ENCODE results near the gene GINS1. TPM values are rescaled to one million over a fixed set of nuclear protein-coding genes. Genes with fewer than 3 reads are reported as not detected.

Gene GINS1
- total and polyA plus RNA-seq, 2 of the 13 experiments (the other 11 are each of a cell fraction or from before 2014, with no cell fraction given), result 14.6 to 59.9 TPM

DNA sequence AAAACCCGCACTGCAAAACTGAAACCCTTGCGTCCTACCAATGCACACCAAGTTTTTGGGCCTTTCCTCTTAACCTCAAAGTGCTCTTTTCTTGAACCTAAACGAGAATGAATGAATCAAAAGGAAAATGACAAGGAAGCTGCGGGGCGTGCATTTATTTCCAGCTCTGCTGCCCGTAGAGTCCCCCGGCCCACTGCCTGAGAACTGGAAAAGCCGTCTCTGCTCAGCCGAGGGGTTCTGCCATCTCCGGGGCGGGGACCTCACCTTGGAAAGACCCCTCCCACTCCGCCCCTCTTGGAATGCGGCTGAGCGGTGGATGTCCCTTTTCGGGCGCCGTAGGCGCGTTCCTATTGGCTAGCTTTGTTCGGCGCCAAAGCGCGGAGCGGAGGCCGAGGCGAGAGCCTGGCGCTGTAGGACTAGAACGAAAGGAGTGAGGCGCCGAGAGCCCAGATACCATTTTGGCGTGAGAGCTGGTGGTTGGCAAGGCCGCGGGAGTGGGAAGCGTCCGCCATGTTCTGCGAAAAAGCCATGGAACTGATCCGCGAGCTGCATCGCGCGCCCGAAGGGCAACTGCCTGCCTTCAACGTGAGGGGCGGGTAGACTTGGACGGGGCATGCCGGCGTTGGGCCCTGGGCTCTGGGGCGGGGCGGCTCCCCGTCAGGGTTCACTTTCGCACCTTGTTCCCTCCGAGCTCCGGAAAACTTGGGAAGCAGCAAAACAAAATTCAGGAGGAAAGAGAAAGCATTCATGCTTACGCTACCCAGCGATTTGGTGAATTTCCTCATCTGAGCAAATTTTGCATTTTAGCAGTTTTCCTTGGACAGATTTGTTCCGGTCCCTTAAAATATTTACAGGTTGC, at the start of gene GINS1 (continued):
- TF ChIP-seq, protein P1, sequence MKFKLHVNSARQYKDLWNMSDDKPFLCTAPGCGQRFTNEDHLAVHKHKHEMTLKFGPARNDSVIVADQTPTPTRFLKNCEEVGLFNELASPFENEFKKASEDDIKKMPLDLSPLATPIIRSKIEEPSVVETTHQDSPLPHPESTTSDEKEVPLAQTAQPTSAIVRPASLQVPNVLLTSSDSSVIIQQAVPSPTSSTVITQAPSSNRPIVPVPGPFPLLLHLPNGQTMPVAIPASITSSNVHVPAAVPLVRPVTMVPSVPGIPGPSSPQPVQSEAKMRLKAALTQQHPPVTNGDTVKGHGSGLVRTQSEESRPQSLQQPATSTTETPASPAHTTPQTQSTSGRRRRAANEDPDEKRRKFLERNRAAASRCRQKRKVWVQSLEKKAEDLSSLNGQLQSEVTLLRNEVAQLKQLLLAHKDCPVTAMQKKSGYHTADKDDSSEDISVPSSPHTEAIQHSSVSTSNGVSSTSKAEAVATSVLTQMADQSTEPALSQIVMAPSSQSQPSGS (CRISPR knock-in tag; IDR thresholded peaks at IDR 0.05), result peak; percentile 75; the same call in 1 of the 2 replicates
- TF ChIP-seq TP53 (CRISPR knock-in tag; conservative IDR thresholded peaks at IDR 0.05), result peak; percentile 95
- peak; percentile 94 for TF ChIP-seq ZNF451 (CRISPR knock-in tag; IDR thresholded peaks at IDR 0.05)
- peak; percentile 100 for TF ChIP-seq SMYD3 (CRISPR knock-in tag; IDR thresholded peaks at IDR 0.05)
- peak; percentile 97; the same call in 1 of the 2 replicates for TF ChIP-seq DMAP1 (CRISPR knock-in tag; IDR thresholded peaks at IDR 0.05)
- no peak for TF ChIP-seq SSRP1 (CRISPR knock-in tag; IDR thresholded peaks at IDR 0.05)
- TF ChIP-seq ZFP90 (CRISPR knock-in tag; IDR thresholded peaks at IDR 0.05; ENCODE audit: borderline replicate concordance), result peak; percentile 100
- TF ChIP-seq, protein P2, sequence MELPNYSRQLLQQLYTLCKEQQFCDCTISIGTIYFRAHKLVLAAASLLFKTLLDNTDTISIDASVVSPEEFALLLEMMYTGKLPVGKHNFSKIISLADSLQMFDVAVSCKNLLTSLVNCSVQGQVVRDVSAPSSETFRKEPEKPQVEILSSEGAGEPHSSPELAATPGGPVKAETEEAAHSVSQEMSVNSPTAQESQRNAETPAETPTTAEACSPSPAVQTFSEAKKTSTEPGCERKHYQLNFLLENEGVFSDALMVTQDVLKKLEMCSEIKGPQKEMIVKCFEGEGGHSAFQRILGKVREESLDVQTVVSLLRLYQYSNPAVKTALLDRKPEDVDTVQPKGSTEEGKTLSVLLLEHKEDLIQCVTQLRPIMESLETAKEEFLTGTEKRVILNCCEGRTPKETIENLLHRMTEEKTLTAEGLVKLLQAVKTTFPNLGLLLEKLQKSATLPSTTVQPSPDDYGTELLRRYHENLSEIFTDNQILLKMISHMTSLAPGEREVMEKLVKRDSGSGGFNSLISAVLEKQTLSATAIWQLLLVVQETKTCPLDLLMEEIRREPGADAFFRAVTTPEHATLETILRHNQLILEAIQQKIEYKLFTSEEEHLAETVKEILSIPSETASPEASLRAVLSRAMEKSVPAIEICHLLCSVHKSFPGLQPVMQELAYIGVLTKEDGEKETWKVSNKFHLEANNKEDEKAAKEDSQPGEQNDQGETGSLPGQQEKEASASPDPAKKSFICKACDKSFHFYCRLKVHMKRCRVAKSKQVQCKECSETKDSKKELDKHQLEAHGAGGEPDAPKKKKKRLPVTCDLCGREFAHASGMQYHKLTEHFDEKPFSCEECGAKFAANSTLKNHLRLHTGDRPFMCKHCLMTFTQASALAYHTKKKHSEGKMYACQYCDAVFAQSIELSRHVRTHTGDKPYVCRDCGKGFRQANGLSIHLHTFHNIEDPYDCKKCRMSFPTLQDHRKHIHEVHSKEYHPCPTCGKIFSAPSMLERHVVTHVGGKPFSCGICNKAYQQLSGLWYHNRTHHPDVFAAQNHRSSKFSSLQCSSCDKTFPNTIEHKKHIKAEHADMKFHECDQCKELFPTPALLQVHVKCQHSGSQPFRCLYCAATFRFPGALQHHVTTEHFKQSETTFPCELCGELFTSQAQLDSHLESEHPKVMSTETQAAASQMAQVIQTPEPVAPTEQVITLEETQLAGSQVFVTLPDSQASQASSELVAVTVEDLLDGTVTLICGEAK (IDR thresholded peaks at IDR 0.05), result no peak
- TF ChIP-seq, protein P2 (CRISPR knock-in tag; IDR thresholded peaks at IDR 0.05), result peak; percentile 95
- TF ChIP-seq FOXM1 (CRISPR knock-in tag; IDR thresholded peaks at IDR 0.05), result peak; percentile 94
- TF ChIP-seq SRSF9 (IDR thresholded peaks at IDR 0.05; ENCODE audit: borderline replicate concordance, insufficient read depth, low read depth, low read length, poor library complexity, severe bottlenecking), result no peak
- peak; percentile 99 for TF ChIP-seq KDM2A (CRISPR knock-in tag; IDR thresholded peaks at IDR 0.05; ENCODE audit: borderline replicate concordance, low read depth)
- TF ChIP-seq ARID4A (CRISPR knock-in tag; IDR thresholded peaks at IDR 0.05; ENCODE audit: borderline replicate concordance), result peak; percentile 100
- peak; percentile 76 for TF ChIP-seq ATF1 (CRISPR knock-in tag; IDR thresholded peaks at IDR 0.05)

Data from HepG2 (cell line).